SU-DHL-6 (cell line): ENCODE measurements around the gene KCNH1.

ENCODE experiments used
- CTCF ChIP-seq: fragments of 200-600 bp; sonication (generic); IDR thresholded peaks from one replicate; pipeline ENCODE4 v1.5.1; 2017; ENCODE audit warnings: antibody characterized with exemption, mild to moderate bottlenecking, low read length, moderate library complexity; ENCODE audit not compliant: insufficient read depth, poor library complexity, severe bottlenecking
- EZH2phosphoT487 ChIP-seq: fragments of 200-600 bp; sonication (generic), shearing (Covaris generic); conservative IDR thresholded peaks from 2 replicates; pipeline ENCODE4 v1.6.1; 2018; ENCODE audit warnings: mild to moderate bottlenecking, antibody characterized with exemption, low read length, moderate library complexity, mixed read lengths

GRCh38 chr1:211024901-211025300 lies 109.0 kb downstream of the KCNH1 start:
- no peak for TF ChIP-seq CTCF
- TF ChIP-seq EZH2phosphoT487, result no peak
